Measurements from ENCODE around the gene RAB40C. TPM values are rescaled to one million over a fixed set of nuclear protein-coding genes. Genes with fewer than 3 reads are reported as not detected.

The RAB40C gene, protein sequence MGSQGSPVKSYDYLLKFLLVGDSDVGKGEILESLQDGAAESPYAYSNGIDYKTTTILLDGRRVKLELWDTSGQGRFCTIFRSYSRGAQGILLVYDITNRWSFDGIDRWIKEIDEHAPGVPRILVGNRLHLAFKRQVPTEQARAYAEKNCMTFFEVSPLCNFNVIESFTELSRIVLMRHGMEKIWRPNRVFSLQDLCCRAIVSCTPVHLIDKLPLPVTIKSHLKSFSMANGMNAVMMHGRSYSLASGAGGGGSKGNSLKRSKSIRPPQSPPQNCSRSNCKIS
- 24.2 TPM for total RNA-seq

DNA sequence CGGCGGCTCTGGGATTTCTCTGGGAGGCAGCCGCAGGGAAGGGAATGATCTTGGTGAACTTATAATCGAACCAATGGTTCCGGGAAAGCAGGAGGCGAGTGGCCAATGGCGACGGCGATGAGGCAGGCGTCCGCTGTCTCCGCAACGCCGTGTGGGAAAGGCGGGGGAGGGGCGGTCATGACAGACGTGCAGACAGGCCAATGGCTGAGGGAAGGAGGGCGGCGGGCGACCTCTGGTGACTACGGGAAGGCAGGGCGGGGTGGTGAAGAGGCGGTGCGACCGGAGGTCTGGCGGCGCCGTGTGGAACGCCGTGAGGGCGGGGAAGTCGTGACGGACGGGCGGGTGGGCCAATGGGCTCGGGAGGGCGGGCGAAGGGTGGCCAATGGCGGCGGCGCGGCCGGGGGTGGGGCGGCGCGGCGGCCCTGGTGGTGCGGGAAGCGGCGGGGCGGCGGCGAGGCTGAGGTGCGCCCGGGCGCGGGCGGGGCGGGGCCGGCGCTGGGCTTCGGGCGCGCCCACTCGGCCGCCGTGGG, at the start of gene RAB40C:
TSS of gene RAB40C (plus strand) at position 409 of the 530 bp plus-strand sequence. CDS start 226 bp downstream, outside the sequence.

DNA sequence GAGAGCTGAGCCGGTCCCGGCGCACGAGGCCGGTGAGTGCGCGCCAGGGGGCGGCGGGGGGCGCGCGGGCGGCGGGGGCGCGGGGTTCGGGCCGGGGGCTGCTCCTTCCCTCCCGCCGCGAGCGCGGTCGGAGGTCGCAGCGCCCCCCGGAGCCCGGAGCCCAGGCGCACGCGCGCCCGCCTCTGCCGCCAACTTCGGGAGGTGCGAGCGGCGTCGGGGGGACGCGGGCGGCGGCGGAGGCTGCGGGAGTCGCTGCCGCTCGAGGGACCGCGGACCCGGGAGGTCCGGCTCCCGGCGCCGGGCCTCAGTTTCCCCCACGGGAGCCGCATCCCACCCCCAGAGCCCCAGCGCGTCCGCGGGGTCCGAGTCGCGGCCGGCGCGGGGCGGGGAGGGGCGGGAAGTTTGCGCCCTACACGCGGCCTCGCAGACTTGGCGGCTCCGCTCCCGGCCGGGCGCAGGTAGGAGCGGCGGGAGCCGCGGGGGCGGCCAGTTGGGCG, 29.6 kb upstream of the RAB40C start, which contains the start of gene PRR35:
TSS of gene PRR35 (plus strand) at position 191 of the 497 bp plus-strand sequence. CDS start 2,901 bp downstream, outside the sequence.

DNA sequence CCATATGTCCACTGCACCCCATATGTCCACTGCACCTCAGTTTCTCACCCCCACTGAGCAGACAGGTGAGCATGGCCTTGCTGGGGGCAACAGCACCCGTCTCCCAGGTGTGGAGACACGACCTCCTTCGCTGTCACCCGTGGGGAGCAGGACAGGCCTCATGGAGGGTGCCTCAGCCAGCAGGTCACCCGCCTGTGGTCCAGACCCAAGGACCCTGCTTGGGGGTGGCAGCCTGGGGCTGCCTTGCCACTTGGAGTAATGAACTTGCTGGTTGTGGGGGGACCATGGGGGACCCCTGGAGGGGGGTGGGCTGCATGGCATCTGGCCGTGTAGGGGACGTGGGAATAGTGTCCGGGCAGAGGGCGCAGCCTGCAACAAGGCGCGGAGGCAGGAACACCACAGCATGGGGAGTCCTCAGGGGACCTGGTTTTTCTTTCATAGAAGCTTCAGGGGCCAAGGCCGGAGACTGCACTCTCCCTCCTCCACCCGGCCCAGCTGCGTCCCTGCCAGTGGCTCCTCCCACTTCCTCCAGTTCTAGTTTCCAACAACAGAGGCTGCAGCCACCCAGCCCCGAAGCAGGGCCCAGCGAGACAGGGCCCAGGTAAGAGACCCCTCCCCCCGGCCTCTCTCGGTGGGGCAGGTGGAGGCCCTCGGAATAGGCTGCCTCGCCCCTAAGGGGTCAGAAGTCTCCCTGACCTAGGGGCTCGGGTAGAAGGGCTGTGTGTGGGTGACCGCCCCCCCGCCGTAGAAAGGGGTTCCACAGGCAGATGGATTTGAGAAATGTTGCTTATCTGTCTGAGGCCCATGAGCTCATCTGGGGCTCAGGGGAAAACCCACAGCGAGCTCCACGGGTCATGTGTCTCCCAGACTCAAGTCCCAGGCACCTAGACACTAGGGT, 23.1 kb upstream of the RAB40C start, which contains the start of gene NHLRC4:
TSS of gene NHLRC4 (plus strand) at position 531 of the 898 bp plus-strand sequence. CDS start 1,043 bp downstream, outside the sequence.

DNA sequence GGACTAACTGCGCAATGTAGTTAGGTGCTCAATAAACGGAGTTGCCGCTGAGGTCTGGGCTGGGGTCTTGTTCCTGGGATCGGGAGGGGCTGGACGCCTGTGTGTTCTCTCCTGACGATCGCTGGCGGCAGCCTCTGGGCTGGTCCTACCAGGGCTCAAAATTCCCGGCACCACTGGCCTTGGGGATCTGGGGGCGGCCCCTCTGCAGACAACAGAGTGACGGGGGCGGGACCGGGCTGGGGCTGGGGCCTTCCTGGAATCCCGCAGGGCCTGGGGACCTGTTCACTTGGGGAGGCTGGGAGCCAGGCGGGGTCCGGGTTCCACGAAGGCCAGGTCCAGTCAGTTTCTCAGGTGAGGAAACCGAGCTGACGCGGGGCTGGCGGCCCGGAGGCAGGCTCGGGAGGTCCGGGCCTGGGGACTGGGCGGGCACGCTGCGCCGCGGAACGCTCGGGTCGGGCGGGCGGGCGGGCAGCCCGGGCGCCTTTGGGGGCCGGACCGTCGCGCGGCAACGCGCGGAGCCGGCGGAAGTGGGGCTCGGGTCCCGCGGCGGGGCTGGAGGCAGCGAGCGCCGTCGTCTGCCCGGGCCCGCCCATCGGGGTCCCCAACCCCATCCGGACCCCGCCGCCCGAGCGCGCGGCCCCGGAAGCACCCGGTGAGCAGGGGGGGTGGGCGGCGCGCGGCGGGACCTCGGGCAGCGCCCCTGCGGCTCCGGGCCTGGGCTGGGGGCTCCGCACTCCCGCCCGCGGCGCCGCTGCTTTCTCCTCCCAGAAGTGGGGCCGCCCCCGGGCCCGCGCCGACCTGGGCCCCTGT, 20.2 kb upstream of the RAB40C start, which contains the start of gene PIGQ:
TSS of gene PIGQ (plus strand) at position 524 of the 810 bp plus-strand sequence. CDS start 4,107 bp downstream, outside the sequence.

DNA sequence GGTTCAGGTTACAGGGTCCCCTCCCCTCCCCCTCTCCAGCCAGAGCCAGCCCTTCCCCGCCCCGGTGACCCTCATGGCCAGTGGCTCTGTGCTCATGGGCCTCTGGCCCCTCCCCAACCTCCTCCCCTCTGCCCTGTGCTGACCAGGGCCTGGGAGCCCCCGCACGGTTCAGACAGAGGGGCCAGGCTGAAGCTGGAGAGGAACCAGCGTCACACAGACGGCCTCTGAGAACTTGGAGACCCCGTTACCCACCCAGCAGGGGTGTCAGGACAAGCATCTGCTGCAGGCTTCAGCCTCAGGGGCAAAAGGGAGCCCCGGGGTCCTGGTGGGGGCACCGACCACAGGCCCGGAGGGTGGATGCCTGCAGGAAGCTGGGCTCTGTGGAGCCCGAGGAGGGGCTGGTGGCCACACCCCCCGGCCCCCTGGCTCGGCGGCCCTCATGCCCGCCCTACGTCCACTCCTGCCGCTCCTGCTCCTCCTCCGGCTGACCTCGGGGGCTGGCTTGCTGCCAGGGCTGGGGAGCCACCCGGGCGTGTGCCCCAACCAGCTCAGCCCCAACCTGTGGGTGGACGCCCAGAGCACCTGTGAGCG, 41.0 kb downstream of the RAB40C start, which contains the start of gene WFIKKN1:
TSS of gene WFIKKN1 (plus strand) at position 171 of the 591 bp plus-strand sequence. CDS start at position 440, 269 bp downstream.

DNA sequence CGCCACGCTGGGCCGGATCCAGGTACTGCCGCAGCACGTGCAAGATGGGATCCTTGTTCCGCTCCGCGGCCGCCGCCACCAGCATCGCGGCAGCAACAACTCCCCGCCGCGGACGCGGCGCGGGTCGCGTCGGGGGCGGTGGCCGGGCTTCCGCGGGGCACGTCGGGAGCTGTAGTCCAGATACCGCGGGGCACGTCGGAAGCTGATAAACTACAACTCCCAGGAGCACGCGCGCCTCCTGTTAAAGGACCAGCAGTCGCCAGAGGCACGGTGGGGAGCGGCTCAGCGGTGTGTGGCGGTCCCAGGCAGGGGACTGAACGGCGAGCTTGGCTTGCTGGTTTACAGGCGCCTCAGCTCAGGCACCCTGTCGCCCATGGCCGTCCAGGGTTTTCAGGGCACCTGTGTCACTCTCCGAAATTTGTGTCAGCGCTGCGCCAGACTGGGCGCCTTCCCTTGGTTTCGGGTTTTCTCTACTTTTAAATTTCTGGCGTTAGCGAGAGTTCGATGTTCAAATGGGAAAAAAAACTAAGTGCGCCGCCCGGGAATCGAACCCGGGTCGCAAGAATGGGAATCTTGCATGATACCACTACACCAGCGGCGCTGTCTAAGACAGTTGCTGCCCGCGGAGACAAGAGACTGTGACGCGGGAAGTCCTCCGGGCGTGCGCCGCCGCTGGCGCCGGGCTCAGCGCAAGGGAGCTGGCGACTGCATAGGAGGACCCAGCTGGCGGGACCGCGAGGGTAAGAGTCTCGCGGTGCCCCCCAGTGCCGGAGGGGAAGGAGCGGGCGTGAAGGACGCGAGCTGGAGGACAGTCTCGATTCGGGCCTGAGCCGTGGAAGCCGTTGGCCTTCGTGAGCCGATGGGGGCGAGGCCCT, 46.6 kb downstream of the RAB40C start, which contains the start of gene METTL26:
TSS of gene METTL26 (minus strand) at position 100 of the 875 bp plus-strand sequence. CDS start at position 85, 15 bp downstream.

DNA sequence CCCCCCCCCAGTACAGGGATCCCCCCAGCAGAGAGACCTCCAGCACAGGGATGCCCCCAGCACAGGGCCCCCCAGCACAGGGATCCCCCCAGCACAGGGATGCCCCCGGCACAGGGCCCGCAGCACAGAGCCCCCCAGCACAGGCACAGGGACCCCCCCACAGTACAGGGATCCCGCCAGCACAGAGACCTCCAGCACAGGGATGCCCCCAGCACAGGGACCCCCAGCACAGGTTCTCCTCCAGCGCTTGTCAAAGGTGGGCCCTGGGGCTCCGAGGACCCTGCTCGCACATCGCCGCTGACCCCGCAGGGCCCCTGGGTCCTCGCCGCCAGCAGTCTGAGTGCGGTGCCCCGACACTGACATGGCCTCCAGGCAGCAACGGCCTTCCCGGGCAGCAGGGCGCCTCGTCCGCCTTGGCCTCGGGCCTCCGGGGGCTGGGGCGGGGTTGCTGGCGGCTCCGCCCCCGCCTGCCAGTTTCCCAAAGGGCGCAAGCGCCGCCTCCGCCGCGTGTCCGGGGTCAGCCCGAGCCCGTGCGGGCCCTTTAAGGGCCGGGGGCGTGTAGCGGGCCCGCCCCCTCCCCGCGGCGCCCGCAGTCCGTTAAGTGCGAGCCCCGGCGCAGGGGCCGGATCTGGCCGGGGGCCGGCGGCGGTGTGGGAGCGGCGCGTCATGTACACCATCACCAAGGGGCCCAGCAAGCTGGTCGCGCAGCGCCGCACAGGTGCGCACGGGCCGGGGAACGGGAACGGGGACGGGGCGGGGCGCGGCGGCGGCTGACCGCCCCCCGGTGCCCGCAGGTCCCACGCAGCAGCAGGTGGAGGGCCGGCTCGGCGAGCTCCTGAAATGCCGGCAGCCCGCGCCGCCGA, 51.7 kb downstream of the RAB40C start, which contains the start of gene MCRIP2:
TSS of gene MCRIP2 (plus strand) at position 503 of the 863 bp plus-strand sequence. CDS start at position 667, 164 bp downstream.

DNA sequence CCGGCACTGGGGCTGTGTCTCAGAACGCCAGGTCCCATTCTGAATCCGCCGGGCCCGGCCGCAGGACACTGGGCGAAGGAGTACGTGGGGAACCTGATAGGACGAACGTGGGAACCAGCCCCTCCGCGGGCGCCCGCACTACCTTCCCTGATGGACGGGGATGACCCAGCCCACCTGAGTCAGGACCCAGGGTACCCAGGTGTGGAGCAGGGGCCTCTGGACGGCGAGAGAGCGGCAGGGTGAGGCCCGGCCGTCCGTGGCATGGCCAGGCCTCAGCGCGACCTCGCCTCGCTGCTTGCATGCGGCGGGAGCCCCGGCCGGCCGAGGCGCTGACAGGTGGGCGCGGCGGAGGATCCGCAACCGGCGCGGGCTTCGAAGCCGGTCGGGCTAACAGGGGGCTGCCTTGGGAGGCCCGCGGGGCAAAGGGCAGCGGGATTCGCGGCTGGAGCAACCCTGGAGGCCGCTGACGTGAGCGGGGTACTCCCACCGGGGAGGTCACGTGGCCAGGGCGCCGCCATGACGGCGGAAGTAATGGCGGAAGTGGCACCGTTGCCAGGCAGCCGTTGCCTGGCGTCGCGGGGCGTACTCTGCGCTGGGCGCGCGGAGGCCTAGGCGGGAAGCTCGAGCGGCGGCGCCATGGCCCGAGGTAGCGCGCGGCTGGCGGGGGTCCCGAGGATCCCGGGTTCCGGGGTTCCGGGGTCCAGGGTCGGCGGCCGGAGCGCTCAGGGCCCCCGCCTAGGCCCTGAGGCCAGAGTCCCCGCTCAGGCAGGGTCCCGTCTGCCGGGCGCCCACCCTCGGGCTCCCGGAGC, 59.1 kb downstream of the RAB40C start, which contains the start of gene WDR90:
TSS of gene WDR90 (plus strand) at position 585 of the 809 bp plus-strand sequence. CDS start at position 637, 52 bp downstream.

DNA sequence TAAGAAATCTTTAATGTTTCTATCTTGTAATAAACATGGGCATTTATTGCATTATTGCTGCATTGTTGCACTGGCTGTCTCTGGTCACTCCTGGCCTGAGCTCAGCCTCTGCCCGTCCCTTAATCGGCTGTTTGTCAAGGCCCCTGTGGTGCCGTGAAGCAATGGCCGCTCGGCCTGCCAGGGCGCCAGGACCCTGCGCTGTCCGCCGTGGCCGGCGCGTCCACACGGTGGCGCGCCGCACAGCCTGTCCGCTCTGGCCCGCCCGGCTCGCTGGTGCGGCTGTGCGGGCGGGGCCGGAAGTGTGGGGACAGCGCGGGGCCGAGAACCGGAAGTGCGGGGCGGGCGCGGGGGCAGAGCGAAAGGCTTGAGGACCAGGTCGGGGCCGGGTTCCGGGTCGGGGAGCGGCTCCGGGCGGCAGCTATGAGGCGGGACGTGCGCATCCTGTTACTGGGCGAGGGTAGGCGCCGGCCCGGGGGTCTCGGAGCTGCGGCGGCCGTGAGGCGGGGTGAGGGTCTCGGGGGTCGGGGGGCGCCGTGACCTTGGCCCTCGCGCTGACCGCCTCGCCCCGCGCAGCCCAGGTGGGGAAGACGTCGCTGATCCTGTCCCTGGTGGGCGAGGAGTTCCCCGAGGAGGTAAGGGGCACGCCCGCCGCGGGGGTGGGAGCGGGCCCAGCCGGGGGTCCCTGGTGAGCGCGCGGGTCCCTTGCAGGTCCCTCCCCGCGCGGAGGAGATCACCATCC, 78.1 kb downstream of the RAB40C start, which contains the start of gene RHOT2:
TSS of gene RHOT2 (plus strand) at position 353 of the 739 bp plus-strand sequence. CDS start at position 421, 68 bp downstream.

DNA sequence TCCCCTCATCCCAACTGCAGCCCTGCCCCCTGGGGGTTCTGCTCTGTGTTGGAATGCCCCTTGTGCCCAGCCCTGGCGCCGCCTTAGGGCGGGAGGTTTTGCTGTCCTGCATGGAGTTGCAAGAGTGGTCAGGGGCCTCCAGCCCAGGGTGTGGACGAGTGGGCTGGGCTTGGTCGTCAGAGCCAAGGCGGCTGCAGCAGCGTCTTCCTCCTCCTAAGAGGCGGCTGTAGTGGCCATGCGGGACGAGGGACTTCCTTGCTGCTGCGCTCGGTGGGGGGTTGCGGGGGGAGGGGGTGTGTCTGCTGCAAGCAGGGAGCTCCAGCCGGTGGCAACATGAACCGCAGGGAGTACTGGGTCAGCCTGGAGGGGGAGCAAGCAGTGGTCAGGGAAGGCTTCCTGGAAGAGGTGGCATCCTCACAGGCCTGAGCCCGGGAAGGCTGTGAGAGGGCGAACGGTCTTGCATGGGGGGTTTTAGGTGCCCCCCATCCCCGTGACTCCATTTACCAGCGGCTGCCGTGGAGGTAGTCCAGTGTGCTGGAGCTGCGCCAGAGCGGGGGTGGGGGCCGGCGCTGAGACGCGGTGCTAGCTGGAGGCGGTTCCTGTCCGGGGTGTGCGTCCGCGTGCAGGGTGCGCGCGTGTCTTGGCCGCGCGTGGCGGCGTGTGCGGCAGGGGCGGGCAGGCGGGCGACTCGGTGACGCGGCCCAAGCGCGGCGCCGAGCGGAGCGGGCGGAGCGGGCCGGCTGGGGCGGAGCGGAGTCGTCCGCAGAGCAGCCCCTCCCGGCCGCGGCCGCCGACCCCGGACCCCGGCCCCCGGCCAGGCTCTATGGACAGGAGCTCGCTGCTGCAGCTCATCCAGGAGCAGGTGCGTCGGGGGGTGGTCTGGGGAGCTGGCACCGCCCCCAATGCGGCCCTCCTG, 85.4 kb downstream of the RAB40C start, which contains the start of gene RHBDL1:
TSS of gene RHBDL1 (plus strand) at position 704 of the 916 bp plus-strand sequence. CDS start at position 824, 120 bp downstream.

Small RNA genes lying within 50 kb of the gene (small RNA-seq; reads per million reads assigned to genes)
- gene MIR3176 (0.69 reads per million, percentile 67 among the genes with 10 or more reads in this experiment), gene Z98883.1 (not detected)

Other genes starting within 250 kb of the RAB40C start
- 16.1 TPM for gene AXIN1, start 237.3 kb upstream of the RAB40C start, total RNA-seq
- gene MRPL28, start 219.5 kb upstream of the RAB40C start, total RNA-seq: 62.5 TPM
- gene PGAP6, start 208.1 kb upstream of the RAB40C start, total RNA-seq: 32.3 TPM
- gene NME4, start 192.9 kb upstream of the RAB40C start, total RNA-seq: 16.4 TPM
- gene DECR2, start 188.2 kb upstream of the RAB40C start, total RNA-seq: 8.3 TPM
- gene RAB11FIP3, start 164.4 kb upstream of the RAB40C start, total RNA-seq: 33.4 TPM
- gene CAPN15, start 62.4 kb upstream of the RAB40C start, total RNA-seq: 12.2 TPM
- not detected for gene PRR35, start 29.7 kb upstream of the RAB40C start, total RNA-seq
- 0.69 TPM for gene NHLRC4, start 23.1 kb upstream of the RAB40C start, total RNA-seq
- 28.8 TPM for gene PIGQ, start 20.1 kb upstream of the RAB40C start, total RNA-seq
- 0.46 TPM for gene WFIKKN1, start 40.9 kb downstream of the RAB40C start, total RNA-seq
- gene METTL26, start 46.2 kb downstream of the RAB40C start, total RNA-seq: 30.7 TPM
- gene MCRIP2, start 51.8 kb downstream of the RAB40C start, total RNA-seq: 13.8 TPM
- 12.5 TPM for gene WDR90, start 59.3 kb downstream of the RAB40C start, total RNA-seq
- gene RHOT2, start 78.1 kb downstream of the RAB40C start, total RNA-seq: 33.7 TPM
- 7.4 TPM for gene RHBDL1, start 85.6 kb downstream of the RAB40C start, total RNA-seq
- 81.2 TPM for gene STUB1, start 90.3 kb downstream of the RAB40C start, total RNA-seq
- 23.5 TPM for gene JMJD8, start 94.3 kb downstream of the RAB40C start, total RNA-seq
- 5.1 TPM for gene WDR24, start 100.3 kb downstream of the RAB40C start, total RNA-seq
- gene FBXL16, start 115.7 kb downstream of the RAB40C start, total RNA-seq: 10.8 TPM
- 74.5 TPM for gene METRN, start 125.1 kb downstream of the RAB40C start, total RNA-seq
- gene ANTKMT, start 131.1 kb downstream of the RAB40C start, total RNA-seq: 19.6 TPM
- gene CCDC78, start 136.4 kb downstream of the RAB40C start, total RNA-seq: 8.8 TPM
- gene HAGHL, start 137.0 kb downstream of the RAB40C start, total RNA-seq: 12.2 TPM
- gene CIAO3, start 150.9 kb downstream of the RAB40C start, total RNA-seq: 51.4 TPM
- not detected for gene MSLN, start 170.7 kb downstream of the RAB40C start, total RNA-seq
- 13.6 TPM for gene RPUSD1, start 198.3 kb downstream of the RAB40C start, total RNA-seq
- 7.2 TPM for gene CHTF18, start 198.6 kb downstream of the RAB40C start, total RNA-seq
- not detected for gene GNG13, start 210.7 kb downstream of the RAB40C start, total RNA-seq